Stimulated activated CD8-positive, alpha-beta memory T cell treated with anti-CD3 and anti-CD28 coated beads, Interleukin-7, amount 100 ng/mL, for 48 hours (primary cell): Measurements from ENCODE around the gene PLEK2.
A peak's percentile ranks its signal among the peaks of the same experiment; 100 is the strongest.
"Not testable (repeated sequence)": the region's sequence is repeated elsewhere in the genome, so short reads cannot be mapped to it uniquely, and the experiment has no call there.

ENCODE experiments used
- DNase-seq, 2 donors: peaks; one replicate each; pipeline ENCODE4 v3.0.0-alpha.2; 2020; ENCODE audit warnings: low read depth in 1 of 2; ENCODE audit errors: extremely low read depth in 1 of 2

The PLEK2 gene

GRCh38 chr14:67365476-67365875 is 46.5 kb downstream of the PLEK2 start:
- no peak for DNase-seq

GRCh38 chr14:67360470-67361206 is 51.3 kb downstream of the PLEK2 start:
- no peak for DNase-seq

GRCh38 chr14:67359775-67360469 is 52.0 kb downstream of the PLEK2 start, which contains the start of the genes ATP6V1D and EIF2S1:
Gene ATP6V1D (minus strand): TSS chr14:67359804. CDS start chr14:67359698, 106 bp downstream.
Gene EIF2S1 (plus strand): TSS chr14:67360328. CDS start chr14:67364768, 4,440 bp downstream.
- peak; percentile 99 for DNase-seq

GRCh38 chr14:67358924-67359774 is 52.8 kb downstream of the PLEK2 start:
- DNase-seq: no peak

- no peak for DNase-seq
Observed at GRCh38 chr14:67357969-67358354, 54.0 kb downstream of the PLEK2 start.

- no peak for DNase-seq
Observed at GRCh38 chr14:67357186-67357968, 54.6 kb downstream of the PLEK2 start.

- DNase-seq: no peak
Observed at GRCh38 chr14:67352055-67352454, 59.9 kb downstream of the PLEK2 start.

- no peak for DNase-seq
Observed at GRCh38 chr14:67345583-67345982, 66.4 kb downstream of the PLEK2 start.

GRCh38 chr14:67343601-67344230 is 68.2 kb downstream of the PLEK2 start:
- DNase-seq: no peak

- not testable (repeated sequence) for DNase-seq
Observed at GRCh38 chr14:67341231-67341630, 70.7 kb downstream of the PLEK2 start.
